ENCODE measurements around the gene POLR1D. TPM values are rescaled to one million over a fixed set of nuclear protein-coding genes. Genes with fewer than 3 reads are reported as not detected.

POLR1D gene
- total RNA-seq, 4 donors from 2014 or later: 115 to 137 (median 133) TPM

DNA sequence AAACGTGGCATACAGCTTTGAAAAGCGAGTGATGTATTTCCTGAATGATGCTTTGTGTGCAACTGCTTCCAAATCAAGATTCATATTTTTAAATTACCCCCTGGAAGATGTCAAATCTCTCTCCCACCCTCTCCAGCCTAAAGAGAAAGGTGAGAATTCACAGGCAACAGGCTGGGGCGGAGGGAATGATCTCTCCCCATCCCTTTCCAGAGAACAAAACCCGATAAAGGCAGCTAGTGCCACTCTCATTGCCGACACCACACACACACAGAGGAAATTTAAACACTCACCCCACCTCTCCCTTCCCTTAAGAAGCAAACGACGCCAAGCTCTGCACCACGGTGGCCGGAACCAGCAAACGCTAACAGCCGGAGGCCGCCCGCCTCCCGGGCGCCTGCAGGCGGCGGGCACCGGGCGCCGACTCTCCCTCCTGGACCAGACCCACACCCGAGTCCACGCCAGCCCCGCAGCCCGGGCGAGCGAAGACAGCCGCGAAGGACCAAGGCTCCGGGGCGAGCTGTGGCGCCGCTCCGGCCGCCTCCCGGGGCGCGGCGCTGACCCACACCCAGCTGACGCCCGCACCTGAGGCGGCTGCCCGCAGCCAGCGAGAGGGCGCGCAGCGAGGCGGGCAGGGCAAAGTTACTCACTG is 1.8 kb upstream of the POLR1D start:
- 0% methylated on average over 5 to 8 of the region's 47 CpGs for WGBS, 2 donors (ENCODE audit: low coverage in 1 of 2)
- H3K4me3 ChIP-seq: peak overlapping the region; percentile 92 to 96
- H3K36me3 ChIP-seq: peaks cover 0 to 10% of the 10 kb centered on the region in 2 donors
- TF ChIP-seq, protein P1, sequence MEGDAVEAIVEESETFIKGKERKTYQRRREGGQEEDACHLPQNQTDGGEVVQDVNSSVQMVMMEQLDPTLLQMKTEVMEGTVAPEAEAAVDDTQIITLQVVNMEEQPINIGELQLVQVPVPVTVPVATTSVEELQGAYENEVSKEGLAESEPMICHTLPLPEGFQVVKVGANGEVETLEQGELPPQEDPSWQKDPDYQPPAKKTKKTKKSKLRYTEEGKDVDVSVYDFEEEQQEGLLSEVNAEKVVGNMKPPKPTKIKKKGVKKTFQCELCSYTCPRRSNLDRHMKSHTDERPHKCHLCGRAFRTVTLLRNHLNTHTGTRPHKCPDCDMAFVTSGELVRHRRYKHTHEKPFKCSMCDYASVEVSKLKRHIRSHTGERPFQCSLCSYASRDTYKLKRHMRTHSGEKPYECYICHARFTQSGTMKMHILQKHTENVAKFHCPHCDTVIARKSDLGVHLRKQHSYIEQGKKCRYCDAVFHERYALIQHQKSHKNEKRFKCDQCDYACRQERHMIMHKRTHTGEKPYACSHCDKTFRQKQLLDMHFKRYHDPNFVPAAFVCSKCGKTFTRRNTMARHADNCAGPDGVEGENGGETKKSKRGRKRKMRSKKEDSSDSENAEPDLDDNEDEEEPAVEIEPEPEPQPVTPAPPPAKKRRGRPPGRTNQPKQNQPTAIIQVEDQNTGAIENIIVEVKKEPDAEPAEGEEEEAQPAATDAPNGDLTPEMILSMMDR (IDR thresholded peaks at IDR 0.05): peak; percentile 43 to 68 (median 61)
- TF ChIP-seq POLR2AphosphoS5 (IDR thresholded peaks at IDR 0.05): peak; percentile 7
- TF ChIP-seq EP300 (IDR thresholded peaks at IDR 0.05): no peak
- H3K27ac ChIP-seq: peak overlapping the region; percentile 94 to 99 (median 96)
- peaks cover 0 to 55% (median 15%) of the 10 kb centered on the region in 3 donors for H3K4me1 ChIP-seq
- ATAC-seq: peak; percentile 27
- peaks cover 0 to 1% (median 0%) of the 10 kb centered on the region in 3 donors for H3K9me3 ChIP-seq
- H3K27me3 ChIP-seq: no peaks in the 10 kb centered on the region

DNA sequence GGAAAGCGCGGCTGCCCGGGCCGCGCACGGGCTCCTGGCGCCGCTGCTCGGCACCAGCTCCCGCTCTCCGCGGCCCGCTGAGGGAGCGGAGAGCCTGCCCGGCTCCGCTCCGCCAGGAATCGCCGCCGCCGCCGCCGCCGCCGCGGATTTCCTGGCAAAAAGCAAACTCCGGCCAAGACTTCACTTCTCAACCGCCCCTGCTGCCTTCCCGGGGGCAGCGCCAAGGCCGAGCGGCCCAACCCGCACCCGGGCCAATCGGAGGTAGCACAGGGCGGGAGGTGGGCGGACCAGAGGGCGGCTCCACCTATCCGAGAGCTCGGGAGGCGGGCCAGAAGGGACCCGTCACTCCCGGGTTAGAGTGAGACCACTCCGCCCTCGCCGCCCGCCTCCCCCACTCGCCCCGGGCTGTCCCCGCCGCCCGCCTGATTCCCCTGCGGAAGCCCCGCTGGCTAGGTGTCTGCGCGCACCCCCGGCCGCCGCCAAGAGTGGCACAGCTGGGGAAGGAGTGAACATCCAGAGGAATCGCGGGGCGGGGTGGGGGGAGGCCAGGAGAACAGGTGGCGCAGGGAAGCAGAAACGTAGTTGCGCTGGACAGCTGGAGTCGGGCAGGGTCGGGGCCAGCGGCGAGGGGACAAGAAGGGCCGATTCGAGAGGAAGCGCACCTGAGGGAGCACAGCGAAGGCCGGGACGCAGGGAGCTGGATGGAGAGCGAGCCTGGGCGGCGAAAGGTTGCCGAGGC is 1.1 kb upstream of the POLR1D start, which contains the start of gene LNX2:
LNX2 (minus strand) TSS at position 153 of the 739 bp plus-strand sequence. CDS start 38,826 bp downstream, outside the sequence.
- Histone ChIP-seq H3K27ac (peak within 1 kb of the TSS; percentile 94 to 99 (median 96)), H3K27me3 (no peaks in the 10 kb centered on the region), H3K9me3 (no peaks in the 10 kb centered on the region), H3K4me3 (peak within 1 kb of the TSS; percentile 92 to 96), H3K36me3 (peaks cover 0 to 10% of the 10 kb centered on the region in 2 donors), H3K4me1 (peaks cover 0 to 58% (median 15%) of the 10 kb centered on the region in 3 donors)
- 0% methylated on average over 10 to 17 of the region's 79 CpGs for WGBS, 2 donors (ENCODE audit: low coverage in 1 of 2)
- TF ChIP-seq POLR2A (IDR thresholded peaks at IDR 0.05) (peak; percentile 53 to 61), POLR2AphosphoS5 (IDR thresholded peaks at IDR 0.05) (peak; percentile 82), EP300 (IDR thresholded peaks at IDR 0.05) (no peak)
- TF ChIP-seq, protein P1 (IDR thresholded peaks at IDR 0.05): peak in 1 of 4 experiments; percentile 22
- ATAC-seq: peak; percentile 97

DNA sequence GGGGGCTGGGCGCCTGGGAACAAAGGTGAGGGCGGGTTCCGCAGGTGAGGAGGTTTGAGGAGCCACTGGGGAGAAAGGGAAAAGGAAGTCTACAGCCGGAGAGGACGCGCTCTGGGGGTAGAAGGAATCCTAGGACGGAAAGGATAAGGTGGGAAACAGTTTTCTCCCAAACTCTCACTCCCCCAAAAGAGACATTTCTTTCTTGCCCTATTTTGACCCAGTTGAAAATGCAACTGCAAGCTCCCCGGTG is 651 bp upstream of the POLR1D start:
- TF ChIP-seq EP300 (IDR thresholded peaks at IDR 0.05) (no peak), POLR2AphosphoS5 (IDR thresholded peaks at IDR 0.05) (no peak), POLR2A (IDR thresholded peaks at IDR 0.05) (no peak)
- TF ChIP-seq, protein P1 (IDR thresholded peaks at IDR 0.05): no peak
- no peaks in the 10 kb centered on the region for H3K9me3 ChIP-seq
- no peak for ATAC-seq
- no peaks in the 10 kb centered on the region for H3K27me3 ChIP-seq
- H3K27ac ChIP-seq: peak overlapping the region; percentile 91 to 99 (median 96)
- peak overlapping the region; percentile 92 to 96 for H3K4me3 ChIP-seq
- H3K36me3 ChIP-seq: peaks cover 0 to 10% of the 10 kb centered on the region in 2 donors
- H3K4me1 ChIP-seq: peaks cover 0 to 58% (median 15%) of the 10 kb centered on the region in 3 donors
- WGBS, 2 donors (ENCODE audit: low coverage in 1 of 2): 0% methylated on average over 6 to 8 of the region's 8 CpGs

DNA sequence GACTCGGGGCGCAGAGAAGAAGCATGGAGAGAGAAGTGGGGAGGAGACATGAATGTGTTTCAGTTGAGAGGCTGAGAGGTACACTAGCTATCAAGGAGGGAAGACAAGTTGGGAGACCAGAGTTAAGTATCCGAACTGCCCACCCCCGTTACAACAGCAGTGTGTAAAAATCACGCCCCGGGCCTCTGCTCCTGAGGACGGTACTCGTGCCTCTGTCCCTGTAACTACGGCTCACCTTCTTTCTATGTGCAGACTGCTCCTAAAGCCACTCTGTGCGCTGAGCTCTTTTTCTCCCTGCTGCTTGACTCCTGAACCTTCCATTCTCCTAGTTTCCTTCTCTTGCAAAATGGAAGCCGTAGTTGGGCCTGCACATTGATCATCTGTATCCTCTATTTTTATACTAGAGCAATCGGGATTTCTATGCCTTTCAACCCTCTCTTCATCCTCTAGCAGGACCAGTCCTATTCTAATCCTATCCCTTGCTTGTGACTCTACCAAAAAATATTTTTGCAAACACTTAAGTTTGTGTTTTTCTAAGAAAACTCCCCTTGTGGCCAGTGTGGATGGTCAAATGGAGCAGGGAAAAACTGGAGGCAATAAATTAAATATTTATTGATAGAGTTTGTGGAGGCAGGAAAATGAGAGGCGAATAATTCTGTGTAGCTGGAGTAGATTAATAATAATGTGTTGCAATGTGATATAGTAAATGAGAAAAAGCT is 569 bp downstream of the POLR1D start:
- no peak for ATAC-seq
- TF ChIP-seq, protein P1 (IDR thresholded peaks at IDR 0.05): peak in 2 of 4 experiments; percentile 16 to 31
- TF ChIP-seq POLR2AphosphoS5 (IDR thresholded peaks at IDR 0.05): no peak
- peaks cover 0 to 10% of the 10 kb centered on the region in 2 donors for H3K36me3 ChIP-seq
- peak overlapping the region; percentile 92 to 96 for H3K4me3 ChIP-seq
- peaks cover 0 to 56% (median 15%) of the 10 kb centered on the region in 3 donors for H3K4me1 ChIP-seq
- H3K9me3 ChIP-seq: no peaks in the 10 kb centered on the region
- no peaks in the 10 kb centered on the region for H3K27me3 ChIP-seq
- H3K27ac ChIP-seq: peak overlapping the region; percentile 91 to 99 (median 96)
- WGBS, 2 donors (ENCODE audit: low coverage in 1 of 2): 7 to 8% methylated on average over 13 of the region's 13 CpGs
